GM19025 (cell line): Measurements from ENCODE around the gene S100A8.

Source experiments
- ATAC-seq: cut with Tn5 transposase; IDR thresholded peaks from one replicate; pipeline ENCODE4 v1.9.1; 2021; ENCODE audit warnings: mild to moderate bottlenecking, low read depth, moderate library complexity; ENCODE audit not compliant: unreplicated experiment

Gene S100A8

DNA sequence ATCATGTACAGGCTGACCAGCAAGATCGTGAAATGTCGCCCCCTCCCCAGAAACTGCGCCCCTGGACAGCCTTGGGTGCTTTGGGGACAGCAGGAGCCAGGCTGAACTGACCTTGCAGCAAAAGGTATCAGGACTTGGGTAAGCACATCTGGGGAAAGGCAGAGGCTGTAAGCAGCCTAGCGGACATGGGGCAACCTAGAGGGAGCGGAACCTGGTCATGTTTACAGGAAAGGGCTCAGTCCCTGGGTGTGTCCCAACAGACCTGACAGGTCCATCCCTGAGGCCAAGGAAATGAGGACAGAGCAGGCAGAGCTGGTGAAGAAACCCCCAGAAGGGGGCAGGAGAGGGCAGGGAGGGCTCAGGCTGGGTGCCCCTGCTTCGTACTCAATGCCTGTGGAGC is 3.1 kb upstream of the S100A8 start:
- no peak for ATAC-seq

GRCh38 chr1:153392822-153393221 is 1.9 kb upstream of the S100A8 start:
- no peak for ATAC-seq

DNA sequence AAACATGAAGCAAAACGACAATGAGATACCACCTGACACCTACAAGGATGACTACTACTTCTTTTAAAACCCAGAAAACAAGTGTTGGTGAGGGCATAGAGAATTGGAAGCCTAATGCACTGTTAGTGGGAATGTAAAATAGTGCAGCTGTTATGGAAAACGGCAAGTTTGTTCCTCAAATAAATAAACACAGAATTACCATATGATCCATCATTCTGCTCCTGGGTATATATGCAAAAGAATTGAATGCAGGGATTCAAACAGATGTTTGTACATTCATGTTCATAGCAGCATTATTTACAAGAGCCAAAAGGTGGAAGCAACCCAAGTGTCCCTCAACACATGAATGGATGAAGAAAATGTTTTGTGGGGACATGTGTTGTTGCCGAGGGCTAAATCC is 1.4 kb upstream of the S100A8 start:
- no peak for ATAC-seq

GRCh38 chr1:153389973-153390879 is 647 bp downstream of the S100A8 start:
- ATAC-seq: no peak

DNA sequence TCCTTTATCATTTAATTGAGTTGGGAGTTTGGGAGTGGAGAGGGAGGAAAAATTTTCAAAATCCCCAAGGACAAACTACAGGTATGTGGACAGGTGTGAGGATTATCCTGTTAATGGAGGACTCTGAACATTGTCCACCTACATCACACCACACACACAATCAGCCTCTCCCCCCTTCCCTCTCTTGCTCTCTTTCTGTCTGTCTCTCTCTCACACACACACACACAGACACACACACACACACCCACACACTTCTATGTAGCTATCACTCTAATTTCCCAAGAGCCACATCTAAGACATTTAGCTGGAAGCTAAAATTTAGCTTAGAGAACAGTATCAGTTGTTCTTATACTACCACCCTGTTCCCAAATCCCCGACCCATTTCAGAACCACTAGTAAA is 1.5 kb downstream of the S100A8 start:
- no peak for ATAC-seq

DNA sequence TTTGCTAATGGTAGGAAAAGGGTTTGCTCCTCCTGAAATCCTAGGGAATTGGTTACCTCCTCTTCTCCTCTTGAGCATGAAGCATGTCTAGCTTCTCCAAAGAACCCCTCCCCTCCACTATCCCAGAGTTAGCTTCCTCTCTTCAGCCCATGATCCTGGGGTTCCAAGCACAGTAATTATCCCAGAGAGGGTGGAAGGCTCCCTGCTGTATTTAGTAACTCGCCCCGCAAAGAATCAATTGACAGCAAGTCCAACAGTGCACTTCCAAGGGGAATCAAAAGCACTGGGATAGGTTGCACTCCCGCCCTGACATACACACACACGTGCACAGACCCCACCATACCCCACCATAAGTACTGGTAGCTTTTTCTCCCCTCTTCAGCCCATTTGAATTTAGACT is 3.1 kb downstream of the S100A8 start:
- ATAC-seq: no peak

DNA sequence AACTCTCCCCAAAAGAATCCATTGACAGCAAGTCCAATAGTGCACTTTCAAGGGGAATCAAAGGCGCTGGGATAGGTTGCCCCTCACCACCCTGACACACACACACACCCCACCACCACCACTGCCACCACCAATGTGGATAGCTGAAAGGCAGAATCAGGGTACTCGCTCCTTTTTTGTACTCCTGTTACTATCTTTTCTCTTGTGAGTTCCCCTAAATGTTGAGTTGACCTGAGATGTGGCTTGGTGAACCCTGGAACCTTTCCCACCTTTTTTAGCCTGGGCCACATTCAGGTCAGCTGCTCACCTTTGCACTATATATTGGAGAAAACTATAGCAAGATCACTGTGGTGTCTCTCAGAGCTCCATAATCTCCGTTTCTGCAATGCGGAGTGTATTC is 3.9 kb downstream of the S100A8 start:
- no peak for ATAC-seq

DNA sequence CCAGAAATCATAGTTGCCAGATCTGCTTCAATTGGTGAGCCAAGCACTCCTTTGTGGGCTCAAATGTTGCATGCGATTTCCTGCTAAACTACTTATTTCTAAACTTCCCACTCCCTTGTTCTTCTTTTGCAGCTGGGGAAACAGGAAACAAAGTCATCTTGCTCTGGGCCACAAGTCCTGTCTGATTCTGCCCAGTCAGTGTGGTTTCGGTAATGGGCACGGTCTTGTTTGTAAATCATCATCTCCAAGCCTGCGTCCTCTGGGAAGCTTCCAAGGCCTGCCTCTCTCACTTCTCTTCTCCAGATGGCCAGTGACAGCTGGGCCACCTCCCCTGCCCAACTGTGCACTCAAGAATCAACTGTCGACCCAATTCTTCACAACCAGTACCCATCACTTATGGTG is 4.4 kb downstream of the S100A8 start:
- ATAC-seq: no peak

DNA sequence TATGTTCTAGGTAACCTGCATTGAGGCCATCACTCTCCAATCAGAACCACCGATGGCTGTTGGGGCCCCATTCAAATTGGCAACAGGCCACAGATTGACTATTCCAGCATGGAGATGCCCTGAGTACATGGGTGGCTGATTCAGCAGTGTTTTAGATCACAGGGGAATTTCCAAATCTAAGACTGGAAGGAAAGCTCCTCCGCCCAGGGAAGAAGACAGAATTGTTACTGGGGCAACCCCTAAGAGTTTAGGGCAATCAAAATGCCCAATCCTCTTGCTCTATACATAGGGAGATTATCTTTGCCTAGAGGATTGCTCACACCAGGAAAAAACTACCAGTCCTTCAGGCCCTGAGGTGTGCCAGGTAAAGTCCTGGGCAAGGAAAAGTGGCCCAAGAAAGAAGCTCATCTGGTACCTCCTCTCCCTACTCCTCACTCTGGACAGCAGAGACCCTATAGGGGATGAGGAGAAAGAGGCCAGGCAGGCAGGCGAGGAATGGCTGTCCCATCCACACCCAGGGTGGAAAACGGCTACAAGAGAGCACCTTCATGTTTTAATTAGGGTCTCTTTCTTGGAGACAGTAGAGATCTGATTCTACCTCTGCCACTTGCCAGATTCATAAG is 5.8 kb downstream of the S100A8 start:
- no peak for ATAC-seq

DNA sequence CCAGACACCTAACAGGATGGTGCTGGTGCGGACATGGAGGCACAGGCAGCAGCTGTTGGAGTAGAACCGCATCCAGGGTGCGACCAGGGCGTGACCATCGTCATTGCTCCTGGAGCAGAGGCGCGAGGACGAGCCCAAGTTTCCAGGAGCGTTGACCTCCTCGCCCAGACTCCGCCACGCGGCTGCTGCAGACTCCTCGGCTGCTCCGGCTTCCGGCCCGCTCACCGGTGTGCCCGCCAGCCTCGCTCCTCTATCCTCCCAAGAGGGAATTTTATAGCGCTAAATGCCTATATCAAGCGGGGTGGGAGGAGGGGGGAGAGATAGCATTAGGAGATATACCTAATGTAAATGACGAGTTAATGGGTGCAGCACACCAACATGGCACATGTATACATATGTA is 10.2 kb downstream of the S100A8 start:
- no peak for ATAC-seq

- ATAC-seq: no peak
Observed at GRCh38 chr1:153379591-153379990, 11.3 kb downstream of the S100A8 start.

DNA sequence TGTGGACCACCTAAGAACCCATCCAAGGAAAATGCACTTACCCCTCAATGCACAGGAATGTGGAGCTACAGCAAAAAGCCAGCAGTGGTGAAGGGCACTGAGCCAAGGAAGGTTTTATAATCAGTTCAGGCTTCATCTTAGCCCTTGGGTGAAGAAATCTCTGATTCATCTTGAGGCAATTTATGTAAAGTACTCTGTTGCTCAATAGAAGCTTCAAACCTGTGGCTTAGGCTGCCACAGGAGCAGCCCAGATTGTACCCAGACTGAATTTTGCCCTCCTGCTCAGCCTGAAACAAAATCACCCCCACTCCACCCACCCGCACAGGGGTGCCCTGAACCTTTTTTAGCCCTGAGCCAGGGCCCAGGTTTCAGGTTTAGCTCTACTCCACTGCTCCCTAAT is 15.4 kb downstream of the S100A8 start, which contains the start of gene S100A12:
Gene S100A12 (minus strand): TSS at position 111 of the 400 bp plus-strand sequence. CDS start 1,029 bp downstream, outside the sequence.
- ATAC-seq: no peak

- ATAC-seq: no peak
Observed at GRCh38 chr1:153374071-153374470, 16.8 kb downstream of the S100A8 start.

GRCh38 chr1:153372571-153372970 is 18.3 kb downstream of the S100A8 start:
- ATAC-seq: no peak

GRCh38 chr1:153371231-153371630 is 19.6 kb downstream of the S100A8 start:
- no peak for ATAC-seq

DNA sequence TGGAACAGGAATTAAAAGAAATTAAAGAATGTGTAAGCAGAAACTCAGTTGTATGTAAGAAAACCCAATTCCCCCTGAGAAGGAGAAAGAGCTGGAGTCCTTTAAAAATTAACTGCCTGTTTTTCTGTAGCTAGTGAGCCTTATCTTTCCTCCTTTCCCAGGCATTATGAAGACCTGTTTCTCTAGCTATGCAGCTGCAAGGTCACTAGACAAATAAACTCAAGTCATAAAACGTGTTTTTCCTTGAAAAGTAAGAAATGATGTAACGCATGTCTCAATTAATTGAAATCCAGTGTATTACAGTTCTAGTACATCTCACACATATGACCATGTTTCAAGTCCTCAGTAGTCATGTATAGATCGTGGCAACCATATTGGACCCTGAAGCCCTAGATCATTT is 20.7 kb downstream of the S100A8 start:
- ATAC-seq: no peak

GRCh38 chr1:153368495-153368894 is 22.4 kb downstream of the S100A8 start:
- ATAC-seq: no peak

GRCh38 chr1:153367090-153367489 is 23.8 kb downstream of the S100A8 start:
- no peak for ATAC-seq

DNA sequence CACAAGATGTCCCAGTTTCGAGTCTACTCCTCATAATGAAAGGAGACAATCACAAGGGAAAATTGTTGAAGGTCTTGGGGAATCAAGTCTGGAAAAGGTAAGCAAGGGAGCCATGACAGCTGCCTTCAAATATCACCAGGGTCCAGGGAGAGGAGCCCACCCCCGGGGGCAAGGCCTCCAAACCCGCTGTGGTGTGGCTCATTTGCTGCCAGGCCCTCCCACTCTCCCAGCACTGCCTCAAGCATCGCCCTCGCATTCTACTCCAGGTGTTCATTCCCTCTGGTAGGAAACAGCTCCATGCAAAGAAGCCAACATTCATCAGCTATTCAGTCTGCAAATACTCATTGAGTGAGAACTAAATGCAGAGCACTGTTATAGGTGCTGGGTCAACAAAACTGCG is 24.6 kb downstream of the S100A8 start:
- ATAC-seq: no peak

- no peak for ATAC-seq
Observed at GRCh38 chr1:153365696-153366095, 25.2 kb downstream of the S100A8 start.

GRCh38 chr1:153364766-153365666 is 25.9 kb downstream of the S100A8 start:
- no peak for ATAC-seq
